Measurements from ENCODE around the gene BCL2L12. TPM values are rescaled to one million over a fixed set of nuclear protein-coding genes. Genes with fewer than 3 reads are reported as not detected.

Gene BCL2L12
- total and polyA plus RNA-seq, 4 donors = 0.89 to 15.0 (median 7.9) TPM

- Histone ChIP-seq H3K27me3 (ENCODE audit: control insufficient read depth, insufficient read depth, low read length) (no peaks in the 10 kb centered on the region), H3K4me3 (ENCODE audit: low read depth, low read length) (no peak overlapping the region), H3K27ac (ENCODE audit: low read depth, low read length) (no peak overlapping the region), H3K4me1 (ENCODE audit: control insufficient read depth, insufficient read depth, low read length) (no peaks in the 10 kb centered on the region), H3K36me3 (ENCODE audit: control insufficient read depth, insufficient read depth, low read length) (peaks cover 91% of the 10 kb centered on the region), H3K9me3 (ENCODE audit: control insufficient read depth, insufficient read depth, low read length) (no peaks in the 10 kb centered on the region)
- WGBS (ENCODE audit: insufficient coverage) = 97% methylated on average over 51 of the region's 58 CpGs
- no peak for DNase-seq (ENCODE audit: low read depth in 4 of 6, low spot score in 6 of 6)
Measured at GRCh38 chr19:49652551-49653465, 12.9 kb upstream of the BCL2L12 start.

- WGBS (ENCODE audit: insufficient coverage) = 92% methylated on average over 9 of the region's 13 CpGs
- Histone ChIP-seq H3K9me3 (ENCODE audit: control insufficient read depth, insufficient read depth, low read length) (no peaks in the 10 kb centered on the region), H3K27me3 (ENCODE audit: control insufficient read depth, insufficient read depth, low read length) (no peaks in the 10 kb centered on the region), H3K4me1 (ENCODE audit: control insufficient read depth, insufficient read depth, low read length) (no peaks in the 10 kb centered on the region), H3K4me3 (ENCODE audit: low read depth, low read length) (no peak overlapping the region), H3K27ac (ENCODE audit: low read depth, low read length) (no peak overlapping the region), H3K36me3 (ENCODE audit: control insufficient read depth, insufficient read depth, low read length) (peaks cover 92% of the 10 kb centered on the region)
- no peak for DNase-seq (ENCODE audit: low read depth in 4 of 6, low spot score in 6 of 6)
Measured at GRCh38 chr19:49653466-49653806, 12.3 kb upstream of the BCL2L12 start.

- H3K4me1 ChIP-seq (ENCODE audit: control insufficient read depth, insufficient read depth, low read length) = no peaks in the 10 kb centered on the region
- no peak for DNase-seq (ENCODE audit: low read depth in 4 of 6, low spot score in 6 of 6)
- no peak overlapping the region for H3K27ac ChIP-seq (ENCODE audit: low read depth, low read length)
- H3K9me3 ChIP-seq (ENCODE audit: control insufficient read depth, insufficient read depth, low read length) = no peaks in the 10 kb centered on the region
- peaks cover 95% of the 10 kb centered on the region for H3K36me3 ChIP-seq (ENCODE audit: control insufficient read depth, insufficient read depth, low read length)
- H3K27me3 ChIP-seq (ENCODE audit: control insufficient read depth, insufficient read depth, low read length) = no peaks in the 10 kb centered on the region
- H3K4me3 ChIP-seq (ENCODE audit: low read depth, low read length) = no peak overlapping the region
- 93% methylated on average over 10 of the region's 10 CpGs for WGBS (ENCODE audit: insufficient coverage)
Measured at GRCh38 chr19:49654581-49654980, 11.2 kb upstream of the BCL2L12 start.

GRCh38 chr19:49655570-49656455 lies 9.9 kb upstream of the BCL2L12 start:
- Histone ChIP-seq H3K36me3 (ENCODE audit: control insufficient read depth, insufficient read depth, low read length) (peaks cover 95% of the 10 kb centered on the region), H3K27ac (ENCODE audit: low read depth, low read length) (no peak overlapping the region), H3K9me3 (ENCODE audit: control insufficient read depth, insufficient read depth, low read length) (no peaks in the 10 kb centered on the region), H3K27me3 (ENCODE audit: control insufficient read depth, insufficient read depth, low read length) (no peaks in the 10 kb centered on the region), H3K4me3 (ENCODE audit: low read depth, low read length) (no peak overlapping the region), H3K4me1 (ENCODE audit: control insufficient read depth, insufficient read depth, low read length) (no peaks in the 10 kb centered on the region)
- 92% methylated on average over 22 of the region's 23 CpGs for WGBS (ENCODE audit: insufficient coverage)
- no peak for DNase-seq (ENCODE audit: low read depth in 4 of 6, low spot score in 6 of 6)

GRCh38 chr19:49656456-49657109 lies 9.2 kb upstream of the BCL2L12 start:
- no peak for DNase-seq (ENCODE audit: low read depth in 4 of 6, low spot score in 6 of 6)
- H3K27me3 ChIP-seq (ENCODE audit: control insufficient read depth, insufficient read depth, low read length) = no peaks in the 10 kb centered on the region
- H3K27ac ChIP-seq (ENCODE audit: low read depth, low read length) = no peak overlapping the region
- 91% methylated on average over 17 of the region's 17 CpGs for WGBS (ENCODE audit: insufficient coverage)
- H3K36me3 ChIP-seq (ENCODE audit: control insufficient read depth, insufficient read depth, low read length) = peaks cover 96% of the 10 kb centered on the region
- no peaks in the 10 kb centered on the region for H3K9me3 ChIP-seq (ENCODE audit: control insufficient read depth, insufficient read depth, low read length)
- no peak overlapping the region for H3K4me3 ChIP-seq (ENCODE audit: low read depth, low read length)
- no peaks in the 10 kb centered on the region for H3K4me1 ChIP-seq (ENCODE audit: control insufficient read depth, insufficient read depth, low read length)

GRCh38 chr19:49657493-49658138 lies 8.1 kb upstream of the BCL2L12 start:
- no peak overlapping the region for H3K4me3 ChIP-seq (ENCODE audit: low read depth, low read length)
- no peaks in the 10 kb centered on the region for H3K27me3 ChIP-seq (ENCODE audit: control insufficient read depth, insufficient read depth, low read length)
- peaks cover 100% of the 10 kb centered on the region for H3K36me3 ChIP-seq (ENCODE audit: control insufficient read depth, insufficient read depth, low read length)
- no peak overlapping the region for H3K27ac ChIP-seq (ENCODE audit: low read depth, low read length)
- WGBS (ENCODE audit: insufficient coverage) = 94% methylated on average over 22 of the region's 22 CpGs
- no peaks in the 10 kb centered on the region for H3K9me3 ChIP-seq (ENCODE audit: control insufficient read depth, insufficient read depth, low read length)
- DNase-seq (ENCODE audit: low read depth in 4 of 6, low spot score in 6 of 6) = no peak
- no peaks in the 10 kb centered on the region for H3K4me1 ChIP-seq (ENCODE audit: control insufficient read depth, insufficient read depth, low read length)

GRCh38 chr19:49658139-49658517 lies 7.6 kb upstream of the BCL2L12 start:
- WGBS (ENCODE audit: insufficient coverage) = 95% methylated on average over 11 of the region's 15 CpGs
- no peak for DNase-seq (ENCODE audit: low read depth in 4 of 6, low spot score in 6 of 6)
- Histone ChIP-seq H3K27ac (ENCODE audit: low read depth, low read length) (no peak overlapping the region), H3K4me3 (ENCODE audit: low read depth, low read length) (no peak overlapping the region), H3K27me3 (ENCODE audit: control insufficient read depth, insufficient read depth, low read length) (no peaks in the 10 kb centered on the region), H3K4me1 (ENCODE audit: control insufficient read depth, insufficient read depth, low read length) (no peaks in the 10 kb centered on the region), H3K36me3 (ENCODE audit: control insufficient read depth, insufficient read depth, low read length) (peaks cover 100% of the 10 kb centered on the region), H3K9me3 (ENCODE audit: control insufficient read depth, insufficient read depth, low read length) (no peaks in the 10 kb centered on the region)

- DNase-seq (ENCODE audit: low read depth in 4 of 6, low spot score in 6 of 6) = no peak
- Histone ChIP-seq H3K4me1 (ENCODE audit: control insufficient read depth, insufficient read depth, low read length) (peaks cover 5% of the 10 kb centered on the region), H3K27me3 (ENCODE audit: control insufficient read depth, insufficient read depth, low read length) (no peaks in the 10 kb centered on the region), H3K9me3 (ENCODE audit: control insufficient read depth, insufficient read depth, low read length) (no peaks in the 10 kb centered on the region), H3K27ac (ENCODE audit: low read depth, low read length) (no peak overlapping the region), H3K36me3 (ENCODE audit: control insufficient read depth, insufficient read depth, low read length) (peaks cover 94% of the 10 kb centered on the region), H3K4me3 (ENCODE audit: low read depth, low read length) (no peak overlapping the region)
- WGBS (ENCODE audit: insufficient coverage) = 96% methylated on average over 10 of the region's 12 CpGs
Measured at GRCh38 chr19:49658566-49659442, 6.9 kb upstream of the BCL2L12 start.
